ENCODE measurements around the gene XAB2.

- no peak for TF ChIP-seq POLR2AphosphoS5 (IDR thresholded peaks at IDR 0.05; ENCODE audit: low read depth, low read length)
- TF ChIP-seq, protein P1, sequence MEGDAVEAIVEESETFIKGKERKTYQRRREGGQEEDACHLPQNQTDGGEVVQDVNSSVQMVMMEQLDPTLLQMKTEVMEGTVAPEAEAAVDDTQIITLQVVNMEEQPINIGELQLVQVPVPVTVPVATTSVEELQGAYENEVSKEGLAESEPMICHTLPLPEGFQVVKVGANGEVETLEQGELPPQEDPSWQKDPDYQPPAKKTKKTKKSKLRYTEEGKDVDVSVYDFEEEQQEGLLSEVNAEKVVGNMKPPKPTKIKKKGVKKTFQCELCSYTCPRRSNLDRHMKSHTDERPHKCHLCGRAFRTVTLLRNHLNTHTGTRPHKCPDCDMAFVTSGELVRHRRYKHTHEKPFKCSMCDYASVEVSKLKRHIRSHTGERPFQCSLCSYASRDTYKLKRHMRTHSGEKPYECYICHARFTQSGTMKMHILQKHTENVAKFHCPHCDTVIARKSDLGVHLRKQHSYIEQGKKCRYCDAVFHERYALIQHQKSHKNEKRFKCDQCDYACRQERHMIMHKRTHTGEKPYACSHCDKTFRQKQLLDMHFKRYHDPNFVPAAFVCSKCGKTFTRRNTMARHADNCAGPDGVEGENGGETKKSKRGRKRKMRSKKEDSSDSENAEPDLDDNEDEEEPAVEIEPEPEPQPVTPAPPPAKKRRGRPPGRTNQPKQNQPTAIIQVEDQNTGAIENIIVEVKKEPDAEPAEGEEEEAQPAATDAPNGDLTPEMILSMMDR (IDR thresholded peaks at IDR 0.05): no peak
- no peak for TF ChIP-seq SIN3A (IDR thresholded peaks at IDR 0.05; ENCODE audit: borderline replicate concordance, insufficient read depth, low read depth, low read length)
- no peak for TF ChIP-seq TCF7L2 (IDR thresholded peaks at IDR 0.05; ENCODE audit: low read depth, low read length)
- TF ChIP-seq, protein P2, sequence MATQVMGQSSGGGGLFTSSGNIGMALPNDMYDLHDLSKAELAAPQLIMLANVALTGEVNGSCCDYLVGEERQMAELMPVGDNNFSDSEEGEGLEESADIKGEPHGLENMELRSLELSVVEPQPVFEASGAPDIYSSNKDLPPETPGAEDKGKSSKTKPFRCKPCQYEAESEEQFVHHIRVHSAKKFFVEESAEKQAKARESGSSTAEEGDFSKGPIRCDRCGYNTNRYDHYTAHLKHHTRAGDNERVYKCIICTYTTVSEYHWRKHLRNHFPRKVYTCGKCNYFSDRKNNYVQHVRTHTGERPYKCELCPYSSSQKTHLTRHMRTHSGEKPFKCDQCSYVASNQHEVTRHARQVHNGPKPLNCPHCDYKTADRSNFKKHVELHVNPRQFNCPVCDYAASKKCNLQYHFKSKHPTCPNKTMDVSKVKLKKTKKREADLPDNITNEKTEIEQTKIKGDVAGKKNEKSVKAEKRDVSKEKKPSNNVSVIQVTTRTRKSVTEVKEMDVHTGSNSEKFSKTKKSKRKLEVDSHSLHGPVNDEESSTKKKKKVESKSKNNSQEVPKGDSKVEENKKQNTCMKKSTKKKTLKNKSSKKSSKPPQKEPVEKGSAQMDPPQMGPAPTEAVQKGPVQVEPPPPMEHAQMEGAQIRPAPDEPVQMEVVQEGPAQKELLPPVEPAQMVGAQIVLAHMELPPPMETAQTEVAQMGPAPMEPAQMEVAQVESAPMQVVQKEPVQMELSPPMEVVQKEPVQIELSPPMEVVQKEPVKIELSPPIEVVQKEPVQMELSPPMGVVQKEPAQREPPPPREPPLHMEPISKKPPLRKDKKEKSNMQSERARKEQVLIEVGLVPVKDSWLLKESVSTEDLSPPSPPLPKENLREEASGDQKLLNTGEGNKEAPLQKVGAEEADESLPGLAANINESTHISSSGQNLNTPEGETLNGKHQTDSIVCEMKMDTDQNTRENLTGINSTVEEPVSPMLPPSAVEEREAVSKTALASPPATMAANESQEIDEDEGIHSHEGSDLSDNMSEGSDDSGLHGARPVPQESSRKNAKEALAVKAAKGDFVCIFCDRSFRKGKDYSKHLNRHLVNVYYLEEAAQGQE (IDR thresholded peaks at IDR 0.05; ENCODE audit: insufficient read depth in 1 of 2, low read depth in 2 of 2, low read length in 1 of 2): no peak
Measured at GRCh38 chr19:7669641-7670040, 40.3 kb upstream of the XAB2 start.
